ENCODE measurements around the gene TEAD2. TPM values are rescaled to one million over a fixed set of nuclear protein-coding genes. Genes with fewer than 3 reads are reported as not detected.
"Not testable (repeated sequence)": the region's sequence is repeated elsewhere in the genome, so short reads cannot be mapped to it uniquely, and the experiment has no call there.

Gene TEAD2
- total RNA-seq, 2 experiments from 2014 or later: not detected

- Mint-ChIP-seq H3K4me1 (no peaks in the 10 kb centered on the region), H3K27me3 (no peaks in the 10 kb centered on the region), H3K27ac (no peak overlapping the region), H3K36me3 (no peaks in the 10 kb centered on the region), H3K4me3 (no peak overlapping the region), H3K9me3 (no peaks in the 10 kb centered on the region)
- peak; percentile 78 for DNase-seq
Observed at GRCh38 chr19:49301165-49301865, 60.9 kb downstream of the TEAD2 start.

GRCh38 chr19:49298653-49299052 lies 63.6 kb downstream of the TEAD2 start:
- H3K27me3 Mint-ChIP-seq, H3K27ac Mint-ChIP-seq, DNase-seq, H3K4me3 Mint-ChIP-seq, H3K36me3 Mint-ChIP-seq, H3K9me3 Mint-ChIP-seq, H3K4me1 Mint-ChIP-seq: not testable (repeated sequence)

DNA sequence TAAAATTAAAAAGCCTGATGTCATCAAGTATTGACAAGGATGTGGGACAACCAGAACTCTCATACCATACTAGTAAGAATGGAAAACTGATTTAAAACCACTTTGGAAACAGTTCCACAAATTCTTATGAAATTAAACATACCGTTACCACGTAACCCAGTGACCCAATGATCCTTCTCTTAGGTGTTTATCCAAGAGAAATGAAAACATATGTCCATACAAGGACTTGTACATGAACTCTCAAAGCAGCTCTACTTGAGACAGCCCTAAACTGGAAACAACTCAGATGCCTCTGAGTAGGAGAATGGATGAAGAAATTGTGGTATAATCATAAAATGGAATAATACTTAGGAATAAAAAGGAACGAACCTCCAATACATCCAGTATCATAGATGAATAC lies 64.8 kb downstream of the TEAD2 start:
- H3K27me3 Mint-ChIP-seq: no peaks in the 10 kb centered on the region
- no peak overlapping the region for H3K4me3 Mint-ChIP-seq
- H3K9me3 Mint-ChIP-seq: no peaks in the 10 kb centered on the region
- DNase-seq: no peak
- no peak overlapping the region for H3K27ac Mint-ChIP-seq
- H3K4me1 Mint-ChIP-seq: no peaks in the 10 kb centered on the region
- H3K36me3 Mint-ChIP-seq: no peaks in the 10 kb centered on the region

GRCh38 chr19:49295208-49295880 lies 66.9 kb downstream of the TEAD2 start:
- Mint-ChIP-seq H3K9me3 (no peaks in the 10 kb centered on the region), H3K4me3 (no peak overlapping the region), H3K27me3 (no peaks in the 10 kb centered on the region), H3K4me1 (no peaks in the 10 kb centered on the region), H3K27ac (no peak overlapping the region), H3K36me3 (no peaks in the 10 kb centered on the region)
- DNase-seq: no peak

- Mint-ChIP-seq H3K9me3 (no peaks in the 10 kb centered on the region), H3K4me1 (no peaks in the 10 kb centered on the region), H3K36me3 (no peaks in the 10 kb centered on the region), H3K27ac (no peak overlapping the region), H3K4me3 (no peak overlapping the region), H3K27me3 (no peaks in the 10 kb centered on the region)
- no peak for DNase-seq
Observed at GRCh38 chr19:49294401-49294800, 67.8 kb downstream of the TEAD2 start.

Other genes with a start within 250 kb of the TEAD2 start
- gene LIN7B, start 248.0 kb downstream of the TEAD2 start, total RNA-seq: 1 to 10 TPM; 2.2 to 2.5 TPM
- 1 to 10 TPM; 1.0 to 1.3 TPM for gene C19orf73, start 243.3 kb downstream of the TEAD2 start, total RNA-seq
- 1 to 10 TPM; 3.2 to 4.3 TPM for gene PPFIA3, start 242.9 kb downstream of the TEAD2 start, total RNA-seq
- gene HRC, start 207.0 kb downstream of the TEAD2 start, total RNA-seq: not detected
- gene TRPM4, start 204.6 kb downstream of the TEAD2 start, total RNA-seq: not detected
- 1 to 10 TPM in 1 of 2 experiments, under 1 TPM in 1; 0.86 to 1.4 TPM for gene SLC6A16, start 37.2 kb downstream of the TEAD2 start, total RNA-seq
- 100 to 1,000 TPM; 110 to 114 TPM for gene CD37, start 27.0 kb downstream of the TEAD2 start, total RNA-seq
- not detected for gene DKKL1, start 1.5 kb upstream of the TEAD2 start, total RNA-seq
- gene KASH5, start 25.8 kb upstream of the TEAD2 start, total RNA-seq: 1 to 10 TPM in 1 of 2 experiments, under 1 TPM in 1; 0.45 to 1.1 TPM
- not detected for gene PTH2, start 61.0 kb upstream of the TEAD2 start, total RNA-seq
- not detected for gene GFY, start 63.0 kb upstream of the TEAD2 start, total RNA-seq
- not detected for gene SLC17A7, start 79.1 kb upstream of the TEAD2 start, total RNA-seq
- gene PIH1D1, start 89.4 kb upstream of the TEAD2 start, total RNA-seq: 100 to 1,000 TPM; 140 to 141 TPM
- gene ALDH16A1, start 90.8 kb upstream of the TEAD2 start, total RNA-seq: 10 to 100 TPM; 34.4 to 42.0 TPM
- 10 to 100 TPM; 61.0 to 63.5 TPM for gene FLT3LG, start 111.8 kb upstream of the TEAD2 start, total RNA-seq
- gene RPL13A, start 125.2 kb upstream of the TEAD2 start, total RNA-seq: 1,000 to 10,000 TPM; 3,663 to 3,691 TPM
- gene RPS11, start 134.0 kb upstream of the TEAD2 start, total RNA-seq: 1,000 to 10,000 TPM; 2,825 to 2,867 TPM
- 10 to 100 TPM; 11.5 to 12.2 TPM for gene FCGRT, start 150.2 kb upstream of the TEAD2 start, total RNA-seq
- gene RCN3, start 165.6 kb upstream of the TEAD2 start, total RNA-seq: 1 to 10 TPM; 3.6 to 4.3 TPM
- gene NOSIP, start 218.1 kb upstream of the TEAD2 start, total RNA-seq: 10 to 100 TPM; 61.4 to 69.5 TPM
- 1 to 10 TPM; 1.5 to 1.6 TPM for gene PRRG2, start 218.9 kb upstream of the TEAD2 start, total RNA-seq
- gene PRR12, start 228.8 kb upstream of the TEAD2 start, total RNA-seq: 10 to 100 TPM; 16.0 to 17.8 TPM

Measured in activated naive CD8-positive, alpha-beta T cell treated with anti-CD3 and anti-CD28 coated beads for 36 hours (primary cell).